HEK293T (cell line): ENCODE measurements around the gene CFAP61.

Experiments
- CTCF ChIA-PET: fragments of 350-600 bp; formaldehyde crosslinking; extraction: SDS; loops from one replicate; lab custom pipeline; 2021; ENCODE audit warnings: antibody characterized with exemption, inconsistent platforms; lab: Yijun Ruan, JAX
- POLR2A ChIA-PET: fragments of 350-600 bp; formaldehyde crosslinking; extraction: SDS; loops from one replicate; lab custom pipeline; 2020; ENCODE audit warnings: antibody characterized with exemption, inconsistent platforms; lab: Yijun Ruan, JAX
- DNase-seq: peaks from one replicate; pipeline ENCODE4 v3.0.0; 2012; ENCODE audit warnings: mixed read lengths; ENCODE audit errors: extremely low spot score
- ARNT ChIP-seq: fragments of 450-650 bp; IDR thresholded peaks from 2 replicates; pipeline ENCODE4 v1.6.1; 2017; ENCODE audit warnings: mild to moderate bottlenecking
- BHLHE40 ChIP-seq: fragments of 450-650 bp; IDR thresholded peaks from 2 replicates; pipeline ENCODE4 v1.6.1; 2016; ENCODE audit warnings: mild to moderate bottlenecking, moderate library complexity, borderline replicate concordance
- CTBP1 ChIP-seq: fragments of 450-650 bp; IDR thresholded peaks from 2 replicates; pipeline ENCODE4 v1.6.1; 2016; ENCODE audit warnings: borderline replicate concordance
- ELF4 ChIP-seq: fragments of 450-650 bp; IDR thresholded peaks from 2 replicates; pipeline ENCODE4 v1.6.1; 2017; ENCODE audit warnings: antibody characterized with exemption
- FOXA1 ChIP-seq: fragments of 450-650 bp; IDR thresholded peaks from 2 replicates; pipeline ENCODE4 v1.6.1; 2016; ENCODE audit warnings: mild to moderate bottlenecking
- FOXK2 ChIP-seq: fragments of 450-650 bp; IDR thresholded peaks from 2 replicates; pipeline ENCODE4 v1.6.1; 2016; ENCODE audit warnings: mild to moderate bottlenecking
- FOXM1 ChIP-seq: fragments of 450-650 bp; IDR thresholded peaks from 2 replicates; pipeline ENCODE4 v1.6.1; 2017; ENCODE audit warnings: mild to moderate bottlenecking, borderline replicate concordance
- HDGF ChIP-seq: fragments of 450-650 bp; IDR thresholded peaks from 2 replicates; pipeline ENCODE4 v1.6.1; 2017; ENCODE audit warnings: antibody characterized with exemption, borderline replicate concordance
- L3MBTL2 ChIP-seq: fragments of 450-650 bp; conservative IDR thresholded peaks from 2 replicates; pipeline ENCODE4 v1.6.1; 2016; ENCODE audit warnings: mild to moderate bottlenecking
- LEF1 ChIP-seq: fragments of 450-650 bp; IDR thresholded peaks from 2 replicates; pipeline ENCODE4 v1.6.1; 2017; ENCODE audit warnings: mild to moderate bottlenecking, borderline replicate concordance
- NFRKB ChIP-seq: fragments of 450-650 bp; IDR thresholded peaks from 2 replicates; pipeline ENCODE4 v1.6.1; 2016; ENCODE audit warnings: mild to moderate bottlenecking, moderate library complexity
- SP1 ChIP-seq: fragments of 450-650 bp; IDR thresholded peaks from 2 replicates; pipeline ENCODE4 v1.6.1; 2017
- SUZ12 ChIP-seq: fragments of 450-650 bp; IDR thresholded peaks from 2 replicates; pipeline ENCODE4 v1.6.1; 2016; ENCODE audit warnings: mild to moderate bottlenecking
- TARDBP ChIP-seq: fragments of 450-650 bp; IDR thresholded peaks from 2 replicates; pipeline ENCODE4 v1.6.1; 2016
- ZNF384 ChIP-seq: fragments of 450-650 bp; IDR thresholded peaks from 2 replicates; pipeline ENCODE4 v1.6.1; 2016
- TF ChIP-seq, protein P1 (sequence below): fragments of 450-650 bp; IDR thresholded peaks from 2 replicates; pipeline ENCODE4 v1.6.1; 2016

Gene CFAP61

GRCh38 chr20:20253039-20253743 is 200.9 kb downstream of the CFAP61 start:
- no peak for DNase-seq
- ChIA-PET POLR2A (no interaction called here), CTCF (no interaction called here)
- TF ChIP-seq FOXK2: no peak

GRCh38 chr20:20253744-20254330 is 201.5 kb downstream of the CFAP61 start:
- DNase-seq: no peak
- TF ChIP-seq FOXM1: no peak
- TF ChIP-seq ELF4: no peak
- no peak for TF ChIP-seq TARDBP
- no peak for TF ChIP-seq LEF1
- no peak for TF ChIP-seq CTBP1
- no peak for TF ChIP-seq FOXA1
- TF ChIP-seq BHLHE40: no peak
- no peak for TF ChIP-seq FOXK2
- TF ChIP-seq SUZ12: no peak
- TF ChIP-seq HDGF: no peak
- no peak for TF ChIP-seq ZNF384
- no peak for TF ChIP-seq SP1
- TF ChIP-seq NFRKB: no peak
- TF ChIP-seq, protein P1, sequence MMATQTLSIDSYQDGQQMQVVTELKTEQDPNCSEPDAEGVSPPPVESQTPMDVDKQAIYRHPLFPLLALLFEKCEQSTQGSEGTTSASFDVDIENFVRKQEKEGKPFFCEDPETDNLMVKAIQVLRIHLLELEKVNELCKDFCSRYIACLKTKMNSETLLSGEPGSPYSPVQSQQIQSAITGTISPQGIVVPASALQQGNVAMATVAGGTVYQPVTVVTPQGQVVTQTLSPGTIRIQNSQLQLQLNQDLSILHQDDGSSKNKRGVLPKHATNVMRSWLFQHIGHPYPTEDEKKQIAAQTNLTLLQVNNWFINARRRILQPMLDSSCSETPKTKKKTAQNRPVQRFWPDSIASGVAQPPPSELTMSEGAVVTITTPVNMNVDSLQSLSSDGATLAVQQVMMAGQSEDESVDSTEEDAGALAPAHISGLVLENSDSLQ: no peak
- no peak for TF ChIP-seq ARNT
- no peak for TF ChIP-seq L3MBTL2
- POLR2A ChIA-PET: no interaction called here
- CTCF ChIA-PET: interaction anchor here (1.0 kb wide), 1 partner anchor 17 kb away, joined by 5 read pairs; no protein-coding TSS in a partner anchor

- POLR2A ChIA-PET: no interaction called here
- TF ChIP-seq FOXK2 (no peak), SUZ12 (no peak), LEF1 (no peak), BHLHE40 (no peak), ELF4 (no peak), HDGF (no peak), CTBP1 (no peak), FOXM1 (no peak), L3MBTL2 (no peak), TARDBP (no peak)
- TF ChIP-seq, protein P1: no peak
- no peak for DNase-seq
- CTCF ChIA-PET: interaction anchor here (1.0 kb wide), 1 partner anchor 19 kb away, joined by 5 read pairs; no protein-coding TSS in a partner anchor
Measured at GRCh38 chr20:20255099-20255498, 202.8 kb downstream of the CFAP61 start.

- POLR2A ChIA-PET: no interaction called here
- TF ChIP-seq FOXA1 (no peak), FOXM1 (no peak), TARDBP (no peak), SUZ12 (no peak), L3MBTL2 (no peak)
- TF ChIP-seq, protein P1: no peak
Measured at GRCh38 chr20:20259533-20259932, 207.2 kb downstream of the CFAP61 start.

DNA sequence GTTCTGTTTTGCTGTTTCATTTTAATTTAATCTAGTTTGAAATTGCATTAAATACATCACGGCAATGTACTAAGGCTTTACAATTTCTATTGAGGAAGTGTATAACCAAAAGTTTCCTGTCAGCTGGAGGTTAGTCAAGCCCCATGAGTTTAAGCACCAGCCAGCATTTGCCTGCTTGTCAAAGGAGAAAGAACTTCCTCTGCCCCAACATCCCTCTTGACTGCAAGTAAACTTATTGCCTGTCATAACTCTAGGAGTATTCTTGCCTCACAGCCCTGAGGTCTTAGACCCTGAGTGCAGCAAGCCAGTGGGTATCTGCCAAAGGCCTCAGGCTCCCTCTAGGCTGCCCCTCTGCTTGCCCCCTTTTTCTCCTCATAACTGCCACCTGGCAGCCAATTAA is 208.8 kb downstream of the CFAP61 start:
- POLR2A ChIA-PET: no interaction called here
- no peak for TF ChIP-seq FOXA1
- TF ChIP-seq FOXM1: no peak
- TF ChIP-seq ELF4: no peak
- TF ChIP-seq NFRKB: no peak
- TF ChIP-seq SP1: no peak
- TF ChIP-seq FOXK2: no peak
- TF ChIP-seq ARNT: no peak
- TF ChIP-seq SUZ12: no peak
- TF ChIP-seq CTBP1: no peak
- TF ChIP-seq LEF1: no peak
- TF ChIP-seq, protein P1: no peak
- TF ChIP-seq TARDBP: no peak
- no peak for TF ChIP-seq HDGF
- no peak for TF ChIP-seq ZNF384
- no peak for TF ChIP-seq L3MBTL2
- TF ChIP-seq BHLHE40: no peak
- DNase-seq: no peak
- CTCF ChIA-PET: no interaction called here

More at GRCh38 chr20:20259533-20259932, 207.2 kb downstream of the CFAP61 start:
- CTCF ChIA-PET: no interaction called here
- DNase-seq: no peak

DNA sequence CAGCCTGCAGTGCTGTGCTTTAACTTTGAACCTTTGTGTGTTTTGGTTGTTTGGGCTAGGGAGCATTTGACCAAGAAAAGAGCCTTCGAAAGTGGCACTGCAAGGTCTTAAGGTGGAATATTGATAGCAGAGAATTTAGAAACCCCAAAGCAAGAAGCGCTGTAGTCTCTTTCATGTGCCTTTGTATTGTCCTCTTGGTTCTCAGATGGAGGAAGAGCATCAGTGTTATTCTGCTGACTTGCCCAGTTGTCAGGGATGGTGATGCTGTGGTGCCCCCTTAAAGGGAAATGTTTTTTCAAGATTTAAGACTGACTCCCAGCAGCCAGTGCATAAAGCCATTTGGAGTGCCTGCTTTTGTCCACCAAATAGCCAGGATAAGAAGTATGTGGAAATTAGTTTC is 212.9 kb downstream of the CFAP61 start:
- DNase-seq: no peak
- TF ChIP-seq TARDBP: no peak
- no peak for TF ChIP-seq ZNF384
- TF ChIP-seq NFRKB: no peak
- no peak for TF ChIP-seq L3MBTL2
- no peak for TF ChIP-seq BHLHE40
- POLR2A ChIA-PET: no interaction called here
- CTCF ChIA-PET: no interaction called here
